GM23248 (cell line): ENCODE data around the gene TRAF3IP1.

ENCODE experiments used
- EZH2 ChIP-seq: fragments of 200-600 bp; sonication (generic); IDR thresholded peaks from 2 replicates; pipeline ENCODE4 v1.6.1; 2018; ENCODE audit warnings: antibody characterized with exemption, mild to moderate bottlenecking; ENCODE audit not compliant: insufficient read depth, poor library complexity, severe bottlenecking
- EZH2phosphoT487 ChIP-seq: fragments of 200-600 bp; sonication (generic); IDR thresholded peaks from 2 replicates; pipeline ENCODE4 v1.6.1; 2018; ENCODE audit warnings: antibody characterized with exemption, moderate library complexity, mild to moderate bottlenecking, low read depth; ENCODE audit not compliant: insufficient read depth

- TF ChIP-seq EZH2 (no peak), EZH2phosphoT487 (no peak)
Observed at GRCh38 chr2:238320648-238321281, 447 bp downstream of the TRAF3IP1 start.
